ENCODE results near the gene FBXO30.

The FBXO30 gene

DNA sequence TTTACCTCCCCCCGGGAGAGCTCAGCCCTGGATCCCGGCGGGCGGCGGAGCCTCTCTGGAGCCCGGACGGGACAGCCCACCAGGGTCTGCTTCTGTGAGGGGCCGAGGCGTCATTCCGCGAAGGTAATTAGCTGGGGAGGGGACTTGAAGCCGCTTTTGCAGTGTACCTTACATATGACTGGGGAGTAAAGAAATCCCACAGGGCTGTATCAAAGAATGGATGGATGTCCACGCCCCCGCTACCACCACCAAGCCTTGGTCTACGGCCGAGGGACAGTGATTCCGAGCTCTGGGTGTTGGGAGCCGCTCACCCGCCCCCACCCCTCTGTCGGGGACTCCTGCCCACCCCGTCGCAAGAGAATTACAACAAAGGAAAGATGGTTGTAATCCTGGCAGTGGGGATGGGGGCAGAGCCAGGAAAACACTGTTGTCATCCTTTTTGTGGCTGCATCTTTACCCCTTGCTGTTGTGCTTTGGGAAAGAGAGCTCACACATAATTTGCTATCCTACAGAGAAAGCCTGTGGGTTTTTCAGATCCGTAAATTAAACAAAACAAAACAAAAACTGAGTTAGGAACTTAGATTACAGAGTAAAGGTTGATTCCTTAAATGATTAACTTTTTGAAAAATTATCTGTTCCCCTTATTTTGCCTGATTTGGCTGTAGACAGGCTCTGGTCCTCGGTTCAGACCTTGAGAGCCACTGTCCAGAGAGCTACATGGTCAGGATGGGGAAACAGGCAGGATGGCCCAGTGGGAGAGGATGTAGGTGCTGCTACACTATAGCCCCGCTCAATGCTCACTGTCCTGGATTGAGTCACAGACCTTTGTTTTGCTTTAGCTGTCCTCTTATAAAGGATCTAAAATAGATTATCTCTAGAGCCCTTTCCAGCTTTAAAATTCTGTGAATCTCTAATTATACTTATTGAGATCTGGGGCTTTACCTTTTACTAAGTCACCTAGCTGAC, 997 bp upstream of the FBXO30 start:
- peak overlapping the region; percentile 83 for H3K27ac ChIP-seq (ENCODE audit: extremely low read depth, low read depth, low read length)
- H3K36me3 ChIP-seq (ENCODE audit: control insufficient read depth in 2 of 2, insufficient read depth in 1 of 2, low read length in 2 of 2): no peaks in the 10 kb centered on the region
- H3K9me3 ChIP-seq (ENCODE audit: control insufficient read depth, insufficient read depth, low read depth, low read length): no peaks in the 10 kb centered on the region
- peak overlapping the region; percentile 61 for H3K4me3 ChIP-seq (ENCODE audit: low read depth, low read length)
- CTCF ChIA-PET: interaction anchor here (0.9 to 1.6 kb wide), 2 partner anchors 19 to 114 kb away, joined by 3 to 4 read pairs; no protein-coding TSS in a partner anchor
- POLR2A ChIA-PET: interaction anchor here (0.6 to 2.6 kb wide), 20 partner anchors 9 to 1701 kb away, joined by 3 to 53 read pairs (median 4); partner anchors contain the start of genes EPM2A and SHPRH
- peaks cover 5% of the 10 kb centered on the region for H3K4me1 ChIP-seq (ENCODE audit: control insufficient read depth, insufficient read depth, low read length)
- no peak for TF ChIP-seq ZNF223 (tag by site-specific recombination; IDR thresholded peaks at IDR 0.05)
- no peak for TF ChIP-seq REPIN1 (tag by site-specific recombination; IDR thresholded peaks at IDR 0.05; ENCODE audit: low read depth)
- TF ChIP-seq, protein P1, sequence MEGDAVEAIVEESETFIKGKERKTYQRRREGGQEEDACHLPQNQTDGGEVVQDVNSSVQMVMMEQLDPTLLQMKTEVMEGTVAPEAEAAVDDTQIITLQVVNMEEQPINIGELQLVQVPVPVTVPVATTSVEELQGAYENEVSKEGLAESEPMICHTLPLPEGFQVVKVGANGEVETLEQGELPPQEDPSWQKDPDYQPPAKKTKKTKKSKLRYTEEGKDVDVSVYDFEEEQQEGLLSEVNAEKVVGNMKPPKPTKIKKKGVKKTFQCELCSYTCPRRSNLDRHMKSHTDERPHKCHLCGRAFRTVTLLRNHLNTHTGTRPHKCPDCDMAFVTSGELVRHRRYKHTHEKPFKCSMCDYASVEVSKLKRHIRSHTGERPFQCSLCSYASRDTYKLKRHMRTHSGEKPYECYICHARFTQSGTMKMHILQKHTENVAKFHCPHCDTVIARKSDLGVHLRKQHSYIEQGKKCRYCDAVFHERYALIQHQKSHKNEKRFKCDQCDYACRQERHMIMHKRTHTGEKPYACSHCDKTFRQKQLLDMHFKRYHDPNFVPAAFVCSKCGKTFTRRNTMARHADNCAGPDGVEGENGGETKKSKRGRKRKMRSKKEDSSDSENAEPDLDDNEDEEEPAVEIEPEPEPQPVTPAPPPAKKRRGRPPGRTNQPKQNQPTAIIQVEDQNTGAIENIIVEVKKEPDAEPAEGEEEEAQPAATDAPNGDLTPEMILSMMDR (tag by site-specific recombination; IDR thresholded peaks at IDR 0.05): no peak
- no peak for TF ChIP-seq ZNF768 (tag by site-specific recombination; IDR thresholded peaks at IDR 0.05)
- TF ChIP-seq OVOL3 (tag by site-specific recombination; IDR thresholded peaks at IDR 0.05): no peak
- TF ChIP-seq ZNF571 (tag by site-specific recombination; IDR thresholded peaks at IDR 0.05): no peak
- TF ChIP-seq ZNF10 (tag by site-specific recombination; IDR thresholded peaks at IDR 0.05): no peak
- TF ChIP-seq, protein P2, sequence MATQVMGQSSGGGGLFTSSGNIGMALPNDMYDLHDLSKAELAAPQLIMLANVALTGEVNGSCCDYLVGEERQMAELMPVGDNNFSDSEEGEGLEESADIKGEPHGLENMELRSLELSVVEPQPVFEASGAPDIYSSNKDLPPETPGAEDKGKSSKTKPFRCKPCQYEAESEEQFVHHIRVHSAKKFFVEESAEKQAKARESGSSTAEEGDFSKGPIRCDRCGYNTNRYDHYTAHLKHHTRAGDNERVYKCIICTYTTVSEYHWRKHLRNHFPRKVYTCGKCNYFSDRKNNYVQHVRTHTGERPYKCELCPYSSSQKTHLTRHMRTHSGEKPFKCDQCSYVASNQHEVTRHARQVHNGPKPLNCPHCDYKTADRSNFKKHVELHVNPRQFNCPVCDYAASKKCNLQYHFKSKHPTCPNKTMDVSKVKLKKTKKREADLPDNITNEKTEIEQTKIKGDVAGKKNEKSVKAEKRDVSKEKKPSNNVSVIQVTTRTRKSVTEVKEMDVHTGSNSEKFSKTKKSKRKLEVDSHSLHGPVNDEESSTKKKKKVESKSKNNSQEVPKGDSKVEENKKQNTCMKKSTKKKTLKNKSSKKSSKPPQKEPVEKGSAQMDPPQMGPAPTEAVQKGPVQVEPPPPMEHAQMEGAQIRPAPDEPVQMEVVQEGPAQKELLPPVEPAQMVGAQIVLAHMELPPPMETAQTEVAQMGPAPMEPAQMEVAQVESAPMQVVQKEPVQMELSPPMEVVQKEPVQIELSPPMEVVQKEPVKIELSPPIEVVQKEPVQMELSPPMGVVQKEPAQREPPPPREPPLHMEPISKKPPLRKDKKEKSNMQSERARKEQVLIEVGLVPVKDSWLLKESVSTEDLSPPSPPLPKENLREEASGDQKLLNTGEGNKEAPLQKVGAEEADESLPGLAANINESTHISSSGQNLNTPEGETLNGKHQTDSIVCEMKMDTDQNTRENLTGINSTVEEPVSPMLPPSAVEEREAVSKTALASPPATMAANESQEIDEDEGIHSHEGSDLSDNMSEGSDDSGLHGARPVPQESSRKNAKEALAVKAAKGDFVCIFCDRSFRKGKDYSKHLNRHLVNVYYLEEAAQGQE (tag by site-specific recombination; IDR thresholded peaks at IDR 0.05): no peak
- TF ChIP-seq, protein P3, sequence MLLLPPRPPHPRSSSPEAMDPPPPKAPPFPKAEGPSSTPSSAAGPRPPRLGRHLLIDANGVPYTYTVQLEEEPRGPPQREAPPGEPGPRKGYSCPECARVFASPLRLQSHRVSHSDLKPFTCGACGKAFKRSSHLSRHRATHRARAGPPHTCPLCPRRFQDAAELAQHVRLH (tag by site-specific recombination; IDR thresholded peaks at IDR 0.05): no peak
- no peak for TF ChIP-seq ZNF19 (tag by site-specific recombination; IDR thresholded peaks at IDR 0.05; ENCODE audit: low read depth)
- TF ChIP-seq ZNF776 (tag by site-specific recombination; IDR thresholded peaks at IDR 0.05; ENCODE audit: borderline replicate concordance): no peak
- no peak for TF ChIP-seq HOXD13 (CRISPR knock-in tag; IDR thresholded peaks at IDR 0.05; ENCODE audit: borderline replicate concordance)
- TF ChIP-seq, protein P4, sequence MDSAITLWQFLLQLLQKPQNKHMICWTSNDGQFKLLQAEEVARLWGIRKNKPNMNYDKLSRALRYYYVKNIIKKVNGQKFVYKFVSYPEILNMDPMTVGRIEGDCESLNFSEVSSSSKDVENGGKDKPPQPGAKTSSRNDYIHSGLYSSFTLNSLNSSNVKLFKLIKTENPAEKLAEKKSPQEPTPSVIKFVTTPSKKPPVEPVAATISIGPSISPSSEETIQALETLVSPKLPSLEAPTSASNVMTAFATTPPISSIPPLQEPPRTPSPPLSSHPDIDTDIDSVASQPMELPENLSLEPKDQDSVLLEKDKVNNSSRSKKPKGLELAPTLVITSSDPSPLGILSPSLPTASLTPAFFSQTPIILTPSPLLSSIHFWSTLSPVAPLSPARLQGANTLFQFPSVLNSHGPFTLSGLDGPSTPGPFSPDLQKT (IDR thresholded peaks at IDR 0.05; ENCODE audit: borderline replicate concordance, low read depth, low read length): no peak
- TF ChIP-seq MYNN (tag by site-specific recombination; IDR thresholded peaks at IDR 0.05; ENCODE audit: borderline replicate concordance): no peak
- no peak for TF ChIP-seq ZNF621 (tag by site-specific recombination; IDR thresholded peaks at IDR 0.05)
- TF ChIP-seq SP2 (tag by site-specific recombination; IDR thresholded peaks at IDR 0.05): peak; percentile 34; the same call in 1 of the 2 replicates
- TF ChIP-seq ZBTB8A (tag by site-specific recombination; IDR thresholded peaks at IDR 0.05): peak; percentile 61; the same call in 1 of the 2 replicates
- TF ChIP-seq, protein P5, sequence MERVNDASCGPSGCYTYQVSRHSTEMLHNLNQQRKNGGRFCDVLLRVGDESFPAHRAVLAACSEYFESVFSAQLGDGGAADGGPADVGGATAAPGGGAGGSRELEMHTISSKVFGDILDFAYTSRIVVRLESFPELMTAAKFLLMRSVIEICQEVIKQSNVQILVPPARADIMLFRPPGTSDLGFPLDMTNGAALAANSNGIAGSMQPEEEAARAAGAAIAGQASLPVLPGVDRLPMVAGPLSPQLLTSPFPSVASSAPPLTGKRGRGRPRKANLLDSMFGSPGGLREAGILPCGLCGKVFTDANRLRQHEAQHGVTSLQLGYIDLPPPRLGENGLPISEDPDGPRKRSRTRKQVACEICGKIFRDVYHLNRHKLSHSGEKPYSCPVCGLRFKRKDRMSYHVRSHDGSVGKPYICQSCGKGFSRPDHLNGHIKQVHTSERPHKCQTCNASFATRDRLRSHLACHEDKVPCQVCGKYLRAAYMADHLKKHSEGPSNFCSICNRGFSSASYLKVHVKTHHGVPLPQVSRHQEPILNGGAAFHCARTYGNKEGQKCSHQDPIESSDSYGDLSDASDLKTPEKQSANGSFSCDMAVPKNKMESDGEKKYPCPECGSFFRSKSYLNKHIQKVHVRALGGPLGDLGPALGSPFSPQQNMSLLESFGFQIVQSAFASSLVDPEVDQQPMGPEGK (tag by site-specific recombination; IDR thresholded peaks at IDR 0.05): 0 out of 2 replicates have a peak, but pooled peaks have one; percentile 19
- TF ChIP-seq ZNF677 (tag by site-specific recombination; IDR thresholded peaks at IDR 0.05): no peak
- no peak for TF ChIP-seq ZNF202 (tag by site-specific recombination; IDR thresholded peaks at IDR 0.05; ENCODE audit: borderline replicate concordance)
- TF ChIP-seq ZNF785 (tag by site-specific recombination; IDR thresholded peaks at IDR 0.05): no peak
- no peak for TF ChIP-seq ZNF214 (tag by site-specific recombination; IDR thresholded peaks at IDR 0.05; ENCODE audit: borderline replicate concordance)
- no peak for TF ChIP-seq ZEB2 (tag by site-specific recombination; IDR thresholded peaks at IDR 0.05)
- TF ChIP-seq, protein P6, sequence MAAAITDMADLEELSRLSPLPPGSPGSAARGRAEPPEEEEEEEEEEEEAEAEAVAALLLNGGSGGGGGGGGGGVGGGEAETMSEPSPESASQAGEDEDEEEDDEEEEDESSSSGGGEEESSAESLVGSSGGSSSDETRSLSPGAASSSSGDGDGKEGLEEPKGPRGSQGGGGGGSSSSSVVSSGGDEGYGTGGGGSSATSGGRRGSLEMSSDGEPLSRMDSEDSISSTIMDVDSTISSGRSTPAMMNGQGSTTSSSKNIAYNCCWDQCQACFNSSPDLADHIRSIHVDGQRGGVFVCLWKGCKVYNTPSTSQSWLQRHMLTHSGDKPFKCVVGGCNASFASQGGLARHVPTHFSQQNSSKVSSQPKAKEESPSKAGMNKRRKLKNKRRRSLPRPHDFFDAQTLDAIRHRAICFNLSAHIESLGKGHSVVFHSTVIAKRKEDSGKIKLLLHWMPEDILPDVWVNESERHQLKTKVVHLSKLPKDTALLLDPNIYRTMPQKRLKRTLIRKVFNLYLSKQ (tag by site-specific recombination; IDR thresholded peaks at IDR 0.05; ENCODE audit: borderline replicate concordance): no peak
- TF ChIP-seq ZNF558 (tag by site-specific recombination; IDR thresholded peaks at IDR 0.05): no peak
- peak; percentile 39; the same call in 1 of the 2 replicates for TF ChIP-seq GLIS1 (tag by site-specific recombination; IDR thresholded peaks at IDR 0.05)
- 0 out of 2 replicates have a peak, but pooled peaks have one; percentile 12 for TF ChIP-seq ZBTB48 (tag by site-specific recombination; IDR thresholded peaks at IDR 0.05)

Measured in HEK293 (cell line).